ENCODE measurements around the gene NDUFAF7. TPM values are rescaled to one million over a fixed set of nuclear protein-coding genes. Genes with fewer than 3 reads are reported as not detected.
"Not testable (repeated sequence)": the region's sequence is repeated elsewhere in the genome, so short reads cannot be mapped to it uniquely, and the experiment has no call there.

The NDUFAF7 gene
- total and polyA plus RNA-seq, 4 donors, result 22.4 to 36.5 (median 29.0) TPM

GRCh38 chr2:37195862-37196319, 35.6 kb upstream of the NDUFAF7 start:
- H3K4me3 ChIP-seq (ENCODE audit: low read depth, low read length), result peak overlapping the region; percentile 80
- not testable (repeated sequence) for H3K27me3 ChIP-seq (ENCODE audit: control insufficient read depth, insufficient read depth, low read length); DNase-seq (ENCODE audit: low read depth in 4 of 6, low spot score in 6 of 6); H3K36me3 ChIP-seq (ENCODE audit: control insufficient read depth, insufficient read depth, low read length); H3K9me3 ChIP-seq (ENCODE audit: control insufficient read depth, insufficient read depth, low read length)
- peak overlapping the region; percentile 83 for H3K27ac ChIP-seq (ENCODE audit: low read depth, low read length)
- peaks cover 19% of the 10 kb centered on the region for H3K4me1 ChIP-seq (ENCODE audit: control insufficient read depth, insufficient read depth, low read length)
- 77% methylated on average over 9 of the region's 20 CpGs for WGBS (ENCODE audit: insufficient coverage)

GRCh38 chr2:37196320-37197195, 34.9 kb upstream of the NDUFAF7 start, which contains the start of gene CEBPZOS:
CEBPZOS (plus strand) TSS chr2:37196496; CDS start chr2:37199705, 3,209 bp downstream.
- peak within 1 kb of the TSS; percentile 80 for H3K4me3 ChIP-seq (ENCODE audit: low read depth, low read length)
- H3K4me1 ChIP-seq (ENCODE audit: control insufficient read depth, insufficient read depth, low read length), result peaks cover 19% of the 10 kb centered on the region
- peak within 1 kb of the TSS; percentile 83 for H3K27ac ChIP-seq (ENCODE audit: low read depth, low read length)
- DNase-seq (ENCODE audit: low read depth in 4 of 6, low spot score in 6 of 6), result peak; percentile 75 to 96 (median 84)
- peaks cover 4% of the 10 kb centered on the region for H3K36me3 ChIP-seq (ENCODE audit: control insufficient read depth, insufficient read depth, low read length)
- under 1% methylated on average over 71 of the region's 72 CpGs for WGBS (ENCODE audit: insufficient coverage)
- H3K27me3 ChIP-seq (ENCODE audit: control insufficient read depth, insufficient read depth, low read length), result no peaks in the 10 kb centered on the region
- no peaks in the 10 kb centered on the region for H3K9me3 ChIP-seq (ENCODE audit: control insufficient read depth, insufficient read depth, low read length)

- Histone ChIP-seq H3K27me3 (ENCODE audit: control insufficient read depth, insufficient read depth, low read length) (no peaks in the 10 kb centered on the region), H3K27ac (ENCODE audit: low read depth, low read length) (no peak overlapping the region), H3K4me3 (ENCODE audit: low read depth, low read length) (no peak overlapping the region), H3K9me3 (ENCODE audit: control insufficient read depth, insufficient read depth, low read length) (peaks cover 6% of the 10 kb centered on the region), H3K36me3 (ENCODE audit: control insufficient read depth, insufficient read depth, low read length) (peaks cover 11% of the 10 kb centered on the region), H3K4me1 (ENCODE audit: control insufficient read depth, insufficient read depth, low read length) (peaks cover 19% of the 10 kb centered on the region)
- WGBS (ENCODE audit: insufficient coverage), result 75% methylated on average over 2 of the region's 8 CpGs
- DNase-seq (ENCODE audit: low read depth in 4 of 6, low spot score in 6 of 6), result no peak
These were observed 32.8 kb upstream of the NDUFAF7 start for GRCh38 chr2:37198681-37199065.

GRCh38 chr2:37201208-37201607, 30.2 kb upstream of the NDUFAF7 start:
- Histone ChIP-seq H3K4me1 (ENCODE audit: control insufficient read depth, insufficient read depth, low read length) (peaks cover 13% of the 10 kb centered on the region), H3K27ac (ENCODE audit: low read depth, low read length) (no peak overlapping the region), H3K36me3 (ENCODE audit: control insufficient read depth, insufficient read depth, low read length) (peaks cover 24% of the 10 kb centered on the region), H3K27me3 (ENCODE audit: control insufficient read depth, insufficient read depth, low read length) (no peaks in the 10 kb centered on the region), H3K4me3 (ENCODE audit: low read depth, low read length) (no peak overlapping the region), H3K9me3 (ENCODE audit: control insufficient read depth, insufficient read depth, low read length) (peaks cover 13% of the 10 kb centered on the region)
- WGBS (ENCODE audit: insufficient coverage), result no CpG with 5 or more reads among the region's 1 CpG
- DNase-seq (ENCODE audit: low read depth in 4 of 6, low spot score in 6 of 6), result no peak

- Histone ChIP-seq H3K27ac (ENCODE audit: low read depth, low read length) (no peak overlapping the region), H3K4me1 (ENCODE audit: control insufficient read depth, insufficient read depth, low read length) (peaks cover 12% of the 10 kb centered on the region), H3K4me3 (ENCODE audit: low read depth, low read length) (no peak overlapping the region), H3K9me3 (ENCODE audit: control insufficient read depth, insufficient read depth, low read length) (peaks cover 13% of the 10 kb centered on the region), H3K27me3 (ENCODE audit: control insufficient read depth, insufficient read depth, low read length) (no peaks in the 10 kb centered on the region), H3K36me3 (ENCODE audit: control insufficient read depth, insufficient read depth, low read length) (peaks cover 29% of the 10 kb centered on the region)
- WGBS (ENCODE audit: insufficient coverage), result no CpG with 5 or more reads among the region's 1 CpG
- DNase-seq (ENCODE audit: low read depth in 4 of 6, low spot score in 6 of 6), result no peak
These were observed 29.7 kb upstream of the NDUFAF7 start for GRCh38 chr2:37201766-37202165.

GRCh38 chr2:37203708-37204107, 27.8 kb upstream of the NDUFAF7 start:
- DNase-seq (ENCODE audit: low read depth in 4 of 6, low spot score in 6 of 6), result no peak
- no CpG with 5 or more reads among the region's 2 CpGs for WGBS (ENCODE audit: insufficient coverage)
- no peaks in the 10 kb centered on the region for H3K27me3 ChIP-seq (ENCODE audit: control insufficient read depth, insufficient read depth, low read length)
- H3K36me3 ChIP-seq (ENCODE audit: control insufficient read depth, insufficient read depth, low read length), result peaks cover 29% of the 10 kb centered on the region
- no peaks in the 10 kb centered on the region for H3K4me1 ChIP-seq (ENCODE audit: control insufficient read depth, insufficient read depth, low read length)
- peaks cover 19% of the 10 kb centered on the region for H3K9me3 ChIP-seq (ENCODE audit: control insufficient read depth, insufficient read depth, low read length)
- H3K4me3 ChIP-seq (ENCODE audit: low read depth, low read length), result no peak overlapping the region
- H3K27ac ChIP-seq (ENCODE audit: low read depth, low read length), result no peak overlapping the region

GRCh38 chr2:37205071-37205661, 26.3 kb upstream of the NDUFAF7 start:
- not testable (repeated sequence) for DNase-seq (ENCODE audit: low read depth in 4 of 6, low spot score in 6 of 6); H3K27me3 ChIP-seq (ENCODE audit: control insufficient read depth, insufficient read depth, low read length); H3K4me3 ChIP-seq (ENCODE audit: low read depth, low read length); H3K27ac ChIP-seq (ENCODE audit: low read depth, low read length); H3K4me1 ChIP-seq (ENCODE audit: control insufficient read depth, insufficient read depth, low read length)
- H3K9me3 ChIP-seq (ENCODE audit: control insufficient read depth, insufficient read depth, low read length), result peaks cover 22% of the 10 kb centered on the region
- peaks cover 32% of the 10 kb centered on the region for H3K36me3 ChIP-seq (ENCODE audit: control insufficient read depth, insufficient read depth, low read length)
- 86% methylated on average over 2 of the region's 8 CpGs for WGBS (ENCODE audit: insufficient coverage)

DNA sequence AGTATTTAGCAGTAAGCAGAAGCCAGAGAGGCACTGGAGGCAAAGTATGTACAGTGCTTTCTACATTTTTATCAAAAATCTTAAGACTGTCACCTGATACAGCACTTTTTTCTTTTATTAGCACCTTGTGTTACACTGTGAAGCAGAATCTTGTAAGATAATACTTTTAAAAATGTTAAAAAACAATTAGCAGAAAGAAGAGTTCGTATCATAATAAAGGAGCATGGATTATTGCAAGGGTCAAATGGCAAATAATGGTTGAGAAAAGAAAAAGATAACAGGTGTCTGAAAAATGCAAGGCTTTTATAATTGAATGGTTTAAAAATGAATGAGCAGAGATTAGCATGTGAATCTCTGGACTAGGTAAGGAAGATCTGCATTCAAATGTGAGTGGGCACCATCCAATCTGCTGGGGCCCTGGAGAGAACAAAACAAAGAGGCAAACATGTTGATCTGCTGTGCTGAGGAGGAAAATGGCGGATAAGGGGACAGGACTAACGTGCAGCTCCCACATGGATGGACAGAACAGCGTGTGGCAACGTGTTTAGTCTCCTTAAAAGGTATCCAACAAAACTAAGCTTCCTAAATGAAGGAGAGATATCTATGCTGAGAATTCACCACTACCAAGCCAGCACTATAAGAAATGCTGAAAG, 25.6 kb upstream of the NDUFAF7 start:
- Histone ChIP-seq H3K36me3 (ENCODE audit: control insufficient read depth, insufficient read depth, low read length) (peaks cover 28% of the 10 kb centered on the region), H3K4me1 (ENCODE audit: control insufficient read depth, insufficient read depth, low read length) (no peaks in the 10 kb centered on the region), H3K27ac (ENCODE audit: low read depth, low read length) (no peak overlapping the region), H3K27me3 (ENCODE audit: control insufficient read depth, insufficient read depth, low read length) (no peaks in the 10 kb centered on the region), H3K9me3 (ENCODE audit: control insufficient read depth, insufficient read depth, low read length) (peaks cover 22% of the 10 kb centered on the region), H3K4me3 (ENCODE audit: low read depth, low read length) (no peak overlapping the region)
- DNase-seq (ENCODE audit: low read depth in 4 of 6, low spot score in 6 of 6), result no peak
- 81% methylated on average over 5 of the region's 5 CpGs for WGBS (ENCODE audit: insufficient coverage)

DNA sequence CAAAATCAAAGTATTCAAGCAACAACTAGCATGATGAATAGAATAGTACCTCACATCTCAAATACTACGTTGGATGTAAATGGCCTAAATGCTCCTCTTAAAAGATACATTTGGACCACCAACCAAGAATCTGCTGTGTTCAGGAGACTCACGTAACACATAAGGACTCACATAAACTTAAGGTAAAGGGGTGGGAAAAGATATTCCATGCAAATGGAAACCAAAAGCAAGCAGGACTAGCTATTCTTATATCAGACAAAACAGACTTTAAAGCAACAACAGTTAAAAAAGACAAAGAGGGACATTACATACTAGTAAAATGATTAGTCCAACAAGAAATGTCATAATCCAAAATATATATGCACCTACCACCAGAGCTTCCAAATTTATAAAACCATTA, 24.7 kb upstream of the NDUFAF7 start:
- Histone ChIP-seq H3K36me3 (ENCODE audit: control insufficient read depth, insufficient read depth, low read length) (peaks cover 27% of the 10 kb centered on the region), H3K9me3 (ENCODE audit: control insufficient read depth, insufficient read depth, low read length) (peaks cover 22% of the 10 kb centered on the region)
- not testable (repeated sequence) for H3K4me1 ChIP-seq (ENCODE audit: control insufficient read depth, insufficient read depth, low read length); H3K4me3 ChIP-seq (ENCODE audit: low read depth, low read length); H3K27ac ChIP-seq (ENCODE audit: low read depth, low read length); DNase-seq (ENCODE audit: low read depth in 4 of 6, low spot score in 6 of 6); H3K27me3 ChIP-seq (ENCODE audit: control insufficient read depth, insufficient read depth, low read length)
- no CpG with 5 or more reads among the region's 2 CpGs for WGBS (ENCODE audit: insufficient coverage)
